ENCODE data around the gene IER5L. TPM values are rescaled to one million over a fixed set of nuclear protein-coding genes. Genes with fewer than 3 reads are reported as not detected.

IER5L gene
- total and polyA plus RNA-seq, 2 of the 8 experiments (the other 6 are each of a cell fraction or from before 2014, with no cell fraction given): 0.65 to 1.0 TPM

DNA sequence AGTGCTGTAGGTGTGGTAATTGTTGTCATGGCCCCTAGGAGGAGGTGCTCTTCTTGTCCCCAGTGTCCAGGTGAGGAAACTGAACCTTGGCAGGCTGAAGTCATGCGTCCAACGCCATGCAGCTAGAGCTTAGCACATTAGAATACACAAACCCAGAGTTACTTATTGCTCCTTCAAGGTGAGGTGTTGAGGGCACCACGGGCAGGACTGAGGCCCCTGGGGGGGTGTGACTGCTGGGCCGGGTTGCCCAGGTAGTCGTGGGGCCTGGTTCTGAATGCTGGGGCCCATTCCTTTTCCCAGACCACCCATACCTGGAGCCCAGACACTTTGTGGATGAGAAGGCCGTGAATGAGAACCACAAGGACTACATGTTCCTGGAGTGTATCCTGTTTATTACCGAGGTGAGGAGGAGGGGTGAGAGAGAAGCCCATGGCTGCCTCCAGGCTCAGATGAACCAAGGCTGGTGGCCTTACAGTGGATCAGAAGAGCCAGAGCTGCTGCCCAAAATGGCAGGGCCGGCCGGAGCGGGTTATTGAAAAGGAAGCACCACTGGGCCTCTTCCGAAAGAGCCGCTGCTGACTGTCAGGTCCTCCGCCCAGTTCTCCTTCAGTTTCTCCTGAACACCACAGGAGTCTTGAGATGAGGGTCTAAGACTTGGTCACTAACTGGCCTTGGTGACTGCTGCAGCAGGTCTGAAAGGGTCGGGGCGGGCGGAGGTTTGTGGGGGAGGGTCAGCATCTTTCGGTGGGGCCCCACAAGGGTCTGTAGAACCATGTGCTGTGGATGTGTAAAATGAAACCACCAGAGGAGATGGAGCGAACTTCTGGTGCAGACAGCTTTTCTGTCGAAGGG lies 40.5 kb downstream of the IER5L start:
- POLR2A ChIA-PET (ENCODE audit: partially characterized antibody): interaction anchor here (0.8 to 3.4 kb wide), 6 partner anchors 9 to 36 kb away, joined by 3 to 18 read pairs (median 4); no protein-coding TSS in a partner anchor
- Histone ChIP-seq H3K14ac (ENCODE audit: insufficient read length) (no peak overlapping the region), H3K27ac (ENCODE audit: low read depth, low read length) (no peak overlapping the region)
- TF ChIP-seq HDAC2 (IDR thresholded peaks at IDR 0.05; ENCODE audit: borderline replicate concordance in 1 of 2, low read depth in 2 of 2, low read length in 2 of 2) (no peak), CTBP2 (IDR thresholded peaks at IDR 0.05; ENCODE audit: borderline replicate concordance, insufficient read depth, insufficient read length, low read length) (no peak), BCL11A (IDR thresholded peaks at IDR 0.05; ENCODE audit: low read depth in 2 of 2, low read length in 2 of 2) (no peak), USF2 (IDR thresholded peaks at IDR 0.05; ENCODE audit: low read length) (no peak), TAF7 (optimal IDR thresholded peaks at IDR 0.05; ENCODE audit: borderline replicate concordance, low read depth, low read length) (no peak), TCF12 (IDR thresholded peaks at IDR 0.05; ENCODE audit: low read depth, low read length) (no peak), MAFK (IDR thresholded peaks at IDR 0.05; ENCODE audit: low read depth, low read length) (no peak)

More for the DNA sequence above, 40.5 kb downstream of the IER5L start:
- Histone ChIP-seq H3K9me3 (ENCODE audit: insufficient read depth in 2 of 2, low read depth in 1 of 2, low read length in 1 of 2) (no peaks in the 10 kb centered on the region), H2BK12ac (ENCODE audit: low read depth, low read length) (no peak overlapping the region), H3K23ac (ENCODE audit: insufficient read length) (no peak overlapping the region), H3K36me3 (ENCODE audit: control insufficient read depth in 2 of 4, insufficient read depth in 4 of 4, low read length in 3 of 4) (peaks cover 2 to 24% (median 16%) of the 10 kb centered on the region in 4 experiments; a peak in 7 of 8 replicates), H3K79me1 (ENCODE audit: low read depth, low read length) (0 out of 2 replicates have a peak, but pooled peaks cover 4% of the 10 kb centered on the region), H2BK5ac (ENCODE audit: low read depth, low read length) (no peak overlapping the region), H2BK15ac (ENCODE audit: low read length) (no peak overlapping the region), H4K8ac (ENCODE audit: extremely low read depth, insufficient read depth, low read length) (no peak overlapping the region), H3K27me3 (replicated peaks in 1 of 4; ENCODE audit: control insufficient read depth in 3 of 4, extremely low read depth in 1 of 4, insufficient read depth in 3 of 4, low read length in 3 of 4) (no peaks in the 10 kb centered on the region), H3K4me2 (ENCODE audit: insufficient read depth in 1 of 2, low read depth in 2 of 2, low read length in 2 of 2) (no peak overlapping the region), H4K91ac (replicated peaks; ENCODE audit: insufficient read length, low read length) (no peak overlapping the region), H2AK5ac (ENCODE audit: low read depth, low read length) (no peak overlapping the region), H2BK20ac (ENCODE audit: low read length) (no peak overlapping the region), H3K4ac (replicated peaks; ENCODE audit: insufficient read length, low read depth, low read length) (no peak overlapping the region), H3K4me3 (ENCODE audit: extremely low read depth in 1 of 4, insufficient read depth in 2 of 4, low read depth in 3 of 4, low read length in 4 of 4) (no peak overlapping the region), H4K5ac (ENCODE audit: insufficient read length, low read depth, low read length) (no peak overlapping the region), H3K4me1 (replicated peaks in 1 of 4; ENCODE audit: control insufficient read depth in 3 of 4, insufficient read depth in 4 of 4, low read length in 3 of 4) (peaks cover 18 to 29% (median 26%) of the 10 kb centered on the region in 4 experiments), H3K79me2 (ENCODE audit: control insufficient read depth in 1 of 2, insufficient read depth in 2 of 2, low read length in 2 of 2) (peaks cover 2 to 11% of the 10 kb centered on the region in 2 experiments; a peak in 2 of 4 replicates), H3K23me2 (ENCODE audit: low read depth, low read length) (peaks cover 11% of the 10 kb centered on the region; the same call in 1 of the 2 replicates), H2BK120ac (replicated peaks; ENCODE audit: low read depth, low read length) (no peak overlapping the region), H3K18ac (ENCODE audit: extremely low read depth, low read length) (no peak overlapping the region), H4K20me1 (replicated peaks in 1 of 2; ENCODE audit: control insufficient read depth in 1 of 2, insufficient read depth in 2 of 2, low read length in 2 of 2) (peaks cover 0 to 2% of the 10 kb centered on the region in 2 experiments), H3K9ac (replicated peaks in 1 of 4; ENCODE audit: extremely low read depth in 1 of 4, low read depth in 3 of 4, low read length in 3 of 4) (no peak overlapping the region), H2AFZ (ENCODE audit: low read length) (no peak overlapping the region), H3K56ac (replicated peaks; ENCODE audit: insufficient read length, low read depth, low read length) (no peak overlapping the region)
- CTCF ChIA-PET (ENCODE audit: partially characterized antibody): interaction anchor here (0.6 to 36.8 kb wide), 24 partner anchors 7 to 486 kb away, joined by 3 to 831 read pairs (median 5); partner anchors contain the start of genes C9orf50, IER5L and NTMT1
- DNase-seq (ENCODE audit: low read depth in 1 of 2, low spot score in 2 of 2) (no peak), FAIRE-seq (no peak)
- 88% methylated on average over 18 of the region's 19 CpGs; no CpG with 5 or more reads in 1 of the 2 experiments for WGBS, 2 experiments (ENCODE audit: extremely low coverage in 1 of 2, insufficient coverage in 1 of 2, insufficient read length in 1 of 2, insufficient replicate concordance in 2 of 2, low coverage in 1 of 2, low lambda C conversion rate in 2 of 2, missing lambda C conversion rate in 1 of 2)
